Measurements from ENCODE around the gene NACC1.

The NACC1 gene

DNA sequence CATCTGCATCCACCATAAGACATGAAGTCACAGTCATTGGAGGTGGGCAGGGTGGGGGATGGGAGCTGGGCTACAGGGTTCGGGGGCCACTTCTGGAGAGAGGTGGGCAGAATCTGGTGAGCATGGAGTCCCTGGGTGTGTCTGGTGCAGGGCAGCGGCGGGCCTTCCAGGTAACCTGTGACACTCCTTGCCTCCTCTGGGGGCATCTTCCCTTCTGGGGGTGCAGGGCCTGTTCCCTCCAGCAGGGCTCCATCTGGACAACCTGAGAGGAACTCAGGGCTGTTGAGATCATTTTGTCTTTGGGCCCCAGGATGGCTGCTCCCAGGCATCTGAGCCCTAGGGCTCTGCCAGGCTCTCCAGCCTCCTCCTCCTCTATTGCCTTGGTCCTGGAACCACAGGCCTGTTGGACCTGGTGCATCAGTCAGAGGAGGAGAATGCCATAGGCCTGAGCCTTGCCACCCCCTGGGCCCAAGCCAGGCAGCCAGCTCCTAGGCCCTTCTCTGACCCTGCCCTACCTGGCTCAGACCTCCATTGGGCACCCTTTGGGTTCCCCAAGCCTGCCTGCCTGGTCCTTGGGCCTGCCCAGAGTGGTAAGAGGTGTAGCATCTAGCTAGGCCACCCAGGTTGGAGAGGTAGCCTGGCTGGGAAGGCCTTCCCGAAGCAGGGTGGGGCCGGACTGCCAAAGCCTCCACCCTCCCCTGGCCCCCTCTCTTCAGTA lies 28.8 kb upstream of the NACC1 start:
- peak in 1 of 2 donors; percentile 9 for DNase-seq

DNA sequence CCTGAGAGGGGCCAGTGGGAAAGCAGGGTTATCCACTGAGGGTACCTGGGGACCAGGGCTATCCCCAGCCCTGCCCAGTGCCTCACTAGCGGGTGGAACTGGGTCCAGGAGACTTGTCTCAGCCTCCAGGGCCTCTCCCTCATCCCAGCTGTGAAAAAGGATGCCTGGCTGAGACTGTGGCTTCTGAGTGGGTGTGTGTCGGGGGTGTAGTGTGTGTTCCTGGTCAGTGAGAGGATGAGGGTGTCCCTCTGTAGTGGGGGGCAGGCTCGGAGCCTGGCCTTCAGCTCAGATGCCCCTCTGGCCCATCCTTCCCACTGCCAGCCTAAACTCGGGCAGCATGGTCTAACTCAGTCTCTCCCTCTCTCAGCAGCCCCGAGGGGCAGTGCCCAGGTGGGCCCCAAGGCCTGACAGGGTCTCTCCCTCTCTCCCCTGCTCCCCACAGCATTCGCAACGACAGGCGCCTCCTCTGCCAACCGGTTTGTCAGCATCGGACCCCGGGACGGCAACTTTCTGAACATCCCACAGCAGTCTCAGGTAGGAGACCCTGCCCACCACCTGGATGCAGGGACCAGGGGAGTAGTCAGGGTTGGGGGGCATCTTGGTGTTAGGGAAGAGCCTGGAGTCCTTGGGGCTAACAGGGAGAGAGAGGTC lies 28.1 kb upstream of the NACC1 start:
- no peak for DNase-seq

DNA sequence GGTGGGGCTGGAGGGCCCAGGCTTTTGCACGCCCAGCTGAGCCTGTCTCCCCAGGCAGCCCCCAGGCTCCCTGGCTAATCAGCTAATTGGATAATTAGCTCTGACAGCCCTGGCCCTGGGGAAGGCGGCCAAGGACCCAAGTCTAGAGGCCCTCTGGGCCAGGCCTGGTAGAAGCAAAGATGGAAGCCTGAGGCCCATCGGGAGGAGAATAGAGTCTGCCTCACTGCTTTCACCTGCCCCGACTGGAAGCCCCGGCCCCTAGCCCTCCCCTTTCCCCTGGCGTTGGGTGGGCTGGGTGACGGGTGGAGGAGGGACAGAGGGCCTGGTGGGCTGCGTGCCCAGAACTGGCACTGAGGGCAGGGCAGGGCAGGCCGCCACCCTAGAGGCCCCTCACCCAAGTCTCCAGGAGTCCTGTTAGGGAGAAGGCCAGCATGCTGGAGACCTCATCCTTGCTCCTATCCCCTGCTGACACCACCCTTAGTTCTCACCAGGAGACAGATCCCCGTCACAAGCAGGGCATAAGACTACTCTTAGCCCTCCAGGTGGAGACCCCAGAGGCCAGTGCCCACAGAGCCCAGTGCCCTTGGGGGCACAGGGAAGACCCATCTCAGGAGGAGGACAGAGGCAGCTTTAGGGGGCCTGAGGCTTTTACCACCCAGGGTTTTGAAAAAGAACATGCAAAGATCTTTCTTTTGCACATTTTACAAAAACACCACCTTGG lies 27.4 kb upstream of the NACC1 start:
- no peak for DNase-seq

DNA sequence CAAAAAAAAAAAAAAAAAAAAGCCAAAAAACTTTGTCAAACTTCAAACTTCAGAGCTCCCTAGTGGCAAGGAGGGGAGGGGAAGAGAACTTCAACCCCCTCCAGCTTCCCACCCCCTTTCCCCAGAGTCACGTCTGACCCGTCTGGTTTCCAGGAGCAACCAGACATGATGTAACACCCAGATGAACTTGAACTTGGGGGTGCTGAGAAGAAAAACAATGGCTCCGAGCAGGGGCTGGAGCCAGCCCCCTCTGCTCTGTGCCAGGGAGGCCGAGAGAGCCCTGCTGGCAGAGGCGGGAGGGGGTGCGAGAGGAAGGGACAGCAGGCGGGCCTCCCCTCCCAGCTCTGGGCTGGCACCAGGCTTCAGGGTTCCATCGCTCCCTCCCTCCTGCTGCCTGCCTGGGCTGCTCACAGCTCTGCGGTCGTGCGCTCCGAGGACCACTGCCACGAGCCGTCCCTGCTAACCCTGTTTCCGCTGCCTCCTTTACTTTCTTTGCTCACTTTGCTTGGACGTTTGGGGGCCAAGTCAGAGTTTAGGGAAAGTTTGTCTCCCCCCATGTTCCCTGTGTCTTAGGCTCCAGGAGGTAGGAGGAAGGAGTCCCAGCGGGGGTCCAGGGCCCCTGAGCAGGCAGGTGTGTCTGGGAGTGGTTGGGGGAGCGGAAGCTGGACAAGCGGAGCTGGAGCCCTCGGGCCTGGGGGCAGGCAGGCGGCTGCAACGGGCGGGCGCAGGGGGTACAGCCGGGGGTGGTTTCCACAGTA lies 26.5 kb upstream of the NACC1 start:
- DNase-seq = peak in 1 of 2 donors; percentile 25

DNA sequence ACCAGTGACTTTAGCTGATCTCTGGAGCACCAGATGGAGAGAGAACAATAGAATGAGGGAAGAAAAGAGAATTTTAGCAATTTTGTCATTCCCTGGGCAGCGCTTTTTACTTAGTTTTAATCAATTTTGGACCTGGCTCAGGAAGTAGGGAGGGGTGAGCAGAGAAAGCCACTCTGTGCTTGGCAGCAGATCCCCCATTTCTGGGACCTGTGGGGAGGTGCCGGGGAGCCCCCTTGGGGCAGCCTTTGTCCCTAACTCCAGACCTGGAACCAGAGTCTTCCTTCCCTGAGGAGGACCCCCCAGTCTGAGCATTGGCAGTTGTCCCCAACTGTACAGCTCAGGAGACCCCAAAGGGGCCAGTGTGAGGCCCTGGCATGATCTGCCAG lies 25.9 kb upstream of the NACC1 start:
- DNase-seq = no peak

DNA sequence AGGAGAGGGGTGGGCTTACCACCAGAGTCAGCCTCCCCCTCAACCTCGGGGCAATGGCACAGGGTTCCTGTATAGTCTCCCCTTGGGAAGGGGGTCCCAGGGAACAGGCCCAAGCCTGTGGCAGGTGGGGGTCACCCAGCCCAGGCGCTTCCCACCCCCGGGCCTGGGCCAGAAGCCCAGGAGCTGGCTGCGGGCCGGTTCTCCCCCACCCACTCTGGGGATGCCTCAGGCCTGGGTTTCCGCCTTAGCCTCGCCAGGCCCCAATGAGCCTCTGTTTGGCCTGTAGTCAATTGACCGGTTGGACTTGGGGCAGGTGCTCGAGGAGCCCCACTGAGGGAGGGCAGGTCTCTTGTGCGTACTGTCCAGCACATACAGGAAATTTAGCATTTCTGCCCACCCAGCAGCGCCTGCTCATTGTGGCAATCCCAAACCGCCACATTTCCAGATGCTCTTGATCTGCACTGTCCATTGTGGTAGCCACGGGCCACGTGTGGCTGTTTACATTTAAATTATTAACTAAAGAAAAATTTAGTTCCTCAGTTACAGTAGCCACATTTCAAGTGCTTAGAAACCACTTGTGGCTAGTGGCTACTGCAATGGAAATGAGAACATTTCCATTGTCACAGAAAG lies 25.3 kb upstream of the NACC1 start:
- no peak for DNase-seq

DNA sequence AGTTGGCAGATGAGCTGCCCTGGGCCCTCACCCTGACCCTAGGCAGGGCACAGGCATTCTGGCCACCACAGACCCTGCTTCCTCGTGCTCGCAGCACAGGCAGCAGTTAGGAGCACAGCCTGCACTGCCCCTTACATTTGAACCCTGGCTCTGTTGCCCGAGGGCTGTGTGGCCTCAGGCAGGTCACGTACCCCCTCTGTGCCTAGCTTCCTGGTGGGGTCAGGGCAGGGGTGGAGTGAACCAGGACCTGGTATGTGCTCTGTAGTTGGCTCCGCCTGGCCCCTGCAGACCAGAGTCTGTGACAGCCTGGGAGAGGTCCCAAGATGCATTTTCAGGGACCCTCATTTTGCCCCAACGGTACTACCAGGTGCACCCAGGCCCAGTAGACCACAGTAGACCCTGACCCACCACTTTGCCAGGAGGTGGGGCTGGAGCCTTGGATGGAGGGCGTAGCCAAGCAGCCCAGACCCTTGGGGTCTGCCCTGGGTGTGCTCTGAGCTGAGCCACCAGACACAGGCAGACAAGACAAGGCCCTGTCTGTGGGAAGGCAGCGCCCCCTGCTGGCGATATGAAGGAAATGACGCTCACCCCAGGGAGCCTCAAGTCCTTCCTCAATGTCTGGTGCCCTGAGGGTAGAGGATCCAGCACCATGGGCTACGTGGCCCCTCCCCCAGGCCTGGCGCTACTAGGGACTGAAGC lies 24.5 kb upstream of the NACC1 start:
- peak; percentile 41 to 80 for DNase-seq

DNA sequence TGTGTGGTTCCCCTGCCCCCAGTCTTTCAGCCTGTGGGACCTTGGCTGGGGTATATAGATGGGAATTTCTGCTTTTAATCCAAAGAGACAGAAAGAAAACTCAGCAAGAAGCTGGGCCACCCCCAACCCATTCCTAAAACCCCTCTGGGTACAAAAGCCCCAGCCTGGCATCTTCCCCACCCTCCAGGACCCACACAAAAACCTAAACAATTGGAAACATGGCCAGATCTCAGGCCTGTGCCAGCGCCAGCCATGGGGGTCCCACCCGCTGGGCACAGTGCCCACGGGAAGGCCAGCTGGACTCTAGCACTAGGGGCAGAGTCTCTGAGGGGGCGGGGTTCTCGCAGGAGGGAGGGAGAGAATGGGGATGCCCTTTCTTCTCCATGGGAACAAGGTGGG lies 24.0 kb upstream of the NACC1 start:
- no peak for DNase-seq

DNA sequence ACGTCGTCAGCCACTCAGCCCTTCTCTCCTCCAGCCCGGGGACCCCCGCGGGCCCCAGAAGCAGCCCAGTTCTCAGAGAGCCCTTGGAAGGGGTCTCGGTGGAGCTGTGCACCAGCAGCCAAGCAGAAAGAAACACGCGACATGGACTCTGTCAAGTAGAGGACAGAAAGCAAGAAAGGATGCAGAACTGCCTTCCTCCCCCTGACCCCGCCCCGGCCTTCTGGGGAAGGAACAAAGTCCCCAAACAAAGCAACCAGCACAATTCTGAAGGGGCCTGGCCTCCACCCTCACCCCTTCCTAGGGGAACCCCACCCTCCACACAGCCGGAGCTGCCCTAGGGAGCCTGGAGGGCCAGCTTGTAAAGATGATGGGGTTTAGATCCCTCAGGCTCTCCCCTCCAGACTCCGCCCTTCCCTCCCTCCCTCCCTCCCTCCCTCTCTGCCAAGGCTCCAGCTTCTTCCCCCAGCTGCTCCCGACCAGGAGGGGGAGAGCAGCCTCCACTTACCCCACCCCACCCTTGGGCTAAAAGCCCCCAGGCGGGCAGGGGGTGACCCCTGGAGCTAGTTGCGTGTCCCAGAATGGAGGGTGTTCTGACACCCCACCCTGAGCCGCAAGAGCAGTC lies 23.2 kb upstream of the NACC1 start:
- DNase-seq = no peak

DNA sequence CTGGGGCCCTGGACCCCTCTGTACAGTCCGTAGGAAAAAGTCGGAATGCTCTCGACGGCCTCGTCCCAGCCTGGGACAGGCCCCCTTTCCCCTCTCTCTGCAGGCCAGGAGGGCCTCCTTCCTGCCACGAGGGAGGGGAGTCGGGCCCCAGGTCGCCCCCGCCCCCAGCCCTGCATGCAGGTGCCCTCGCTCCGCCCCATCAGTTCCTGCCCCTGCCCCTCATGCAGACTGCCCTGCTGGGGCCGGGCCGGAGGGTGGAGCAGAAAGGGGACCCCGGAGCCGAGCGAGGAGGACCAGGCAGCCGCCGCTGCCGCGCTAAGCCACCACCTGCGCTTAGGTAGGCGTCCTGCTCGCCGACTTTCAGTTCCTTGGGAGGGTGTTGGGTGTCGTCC lies 22.7 kb upstream of the NACC1 start:
- peak in 1 of 2 donors; percentile 37 for DNase-seq

DNA sequence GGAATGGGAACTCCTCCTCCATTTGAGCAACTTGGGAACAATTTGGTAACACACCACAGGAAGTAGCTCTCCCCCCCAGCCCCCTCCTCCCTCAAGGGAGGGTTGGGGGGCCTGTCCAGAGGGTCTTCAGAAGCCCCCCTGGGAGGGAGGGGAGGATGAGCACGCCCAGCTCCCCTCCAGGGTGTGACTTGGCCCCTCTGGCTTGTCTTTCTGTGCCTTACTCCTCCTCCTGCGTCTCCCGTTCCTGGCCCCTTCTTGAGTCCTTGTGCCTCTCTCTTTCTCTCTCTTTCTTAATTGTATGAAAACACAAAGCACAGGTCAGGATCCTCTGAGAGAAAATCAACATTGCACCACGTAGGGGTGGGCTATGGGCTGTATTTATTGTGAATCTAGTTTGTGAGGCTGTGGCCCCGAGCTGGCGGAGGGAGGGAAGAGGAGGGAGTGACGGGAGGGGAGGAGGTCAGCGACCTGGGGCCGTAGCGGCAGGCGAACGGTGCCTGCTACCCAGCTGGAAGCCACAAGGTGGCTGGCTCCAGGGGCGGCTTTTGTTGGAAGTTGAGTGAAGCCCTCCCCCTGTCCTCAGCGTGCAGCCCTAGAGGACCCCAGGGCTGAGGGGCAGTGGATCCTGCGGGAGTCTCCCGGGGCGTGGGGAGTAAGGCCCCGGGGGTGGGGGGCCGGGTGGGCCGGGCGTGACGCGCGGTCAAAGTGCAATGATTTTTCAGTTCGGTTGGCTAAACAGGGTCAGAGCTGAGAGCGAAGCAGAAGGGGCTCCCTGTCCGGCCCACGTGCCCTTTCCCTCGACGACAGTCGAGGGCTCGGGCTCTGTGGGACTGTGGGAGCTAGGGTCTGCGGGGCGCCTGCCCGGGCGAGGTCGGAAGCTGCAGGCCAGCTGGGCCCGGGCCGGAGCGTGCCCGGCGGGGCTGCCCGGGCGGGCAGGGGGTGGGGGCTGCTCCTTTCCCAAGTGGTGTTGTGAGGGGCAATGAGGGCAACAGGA lies 21.8 kb upstream of the NACC1 start:
- peak; percentile 26 to 58 for DNase-seq

DNA sequence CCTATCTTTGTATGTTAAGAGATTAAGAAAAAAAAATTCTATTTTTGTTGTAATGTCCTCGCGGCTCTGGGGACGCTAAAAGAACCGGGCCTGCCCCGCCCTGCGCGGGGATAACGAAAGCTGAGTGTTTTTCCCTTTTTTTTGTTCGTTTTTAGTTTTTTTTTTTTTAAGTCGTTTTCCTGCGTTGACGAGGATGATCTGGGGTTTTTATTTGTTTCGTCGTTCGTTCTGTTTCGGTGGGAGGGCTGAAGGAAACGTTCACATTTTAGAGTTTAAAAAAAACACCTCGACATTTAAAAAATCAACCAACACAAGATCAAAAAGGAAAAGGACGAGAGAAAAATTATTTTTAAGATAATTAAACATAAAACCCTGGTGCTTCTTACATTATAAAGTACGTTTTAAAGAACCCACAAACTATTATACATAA lies 21.0 kb upstream of the NACC1 start:
- DNase-seq = no peak

DNA sequence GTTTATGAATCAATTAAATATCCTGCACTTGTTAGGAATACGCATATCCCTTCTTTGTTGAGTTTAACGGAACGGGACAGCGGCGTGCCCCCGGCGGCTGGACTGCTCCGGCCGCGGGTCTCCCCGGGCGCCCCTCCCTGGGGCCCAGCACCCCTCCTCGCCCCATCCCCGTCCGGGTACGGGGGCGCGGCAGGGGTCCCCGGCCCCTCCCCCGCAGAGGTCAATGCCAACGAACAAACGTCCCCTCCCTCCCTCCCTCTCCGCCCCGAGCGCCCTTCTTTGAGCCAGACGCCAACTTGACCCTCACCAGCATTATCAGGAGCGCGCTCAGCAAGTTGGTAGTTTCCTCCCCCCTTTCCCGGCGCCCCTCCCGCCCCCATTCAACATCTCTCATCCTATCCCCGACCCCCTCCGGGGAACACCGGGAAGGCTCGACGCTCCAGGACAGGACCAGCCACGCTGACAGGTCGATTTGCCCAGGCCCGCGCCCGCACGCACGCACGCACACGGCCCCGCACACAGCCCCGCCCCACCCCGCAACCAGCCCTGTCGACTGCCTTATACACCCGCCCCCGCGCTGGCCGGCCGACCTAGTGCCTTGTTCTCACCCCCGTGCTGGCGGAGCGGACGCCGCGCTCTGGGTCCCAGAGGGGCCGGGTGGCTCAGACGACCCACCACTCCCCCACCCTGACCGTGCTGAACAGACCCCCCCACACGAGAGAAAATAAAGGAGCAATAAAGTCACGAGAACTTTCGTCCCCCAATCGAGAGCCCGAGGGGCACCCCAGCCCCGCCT lies 20.4 kb upstream of the NACC1 start:
- DNase-seq = peak in 1 of 2 donors; percentile 56

DNA sequence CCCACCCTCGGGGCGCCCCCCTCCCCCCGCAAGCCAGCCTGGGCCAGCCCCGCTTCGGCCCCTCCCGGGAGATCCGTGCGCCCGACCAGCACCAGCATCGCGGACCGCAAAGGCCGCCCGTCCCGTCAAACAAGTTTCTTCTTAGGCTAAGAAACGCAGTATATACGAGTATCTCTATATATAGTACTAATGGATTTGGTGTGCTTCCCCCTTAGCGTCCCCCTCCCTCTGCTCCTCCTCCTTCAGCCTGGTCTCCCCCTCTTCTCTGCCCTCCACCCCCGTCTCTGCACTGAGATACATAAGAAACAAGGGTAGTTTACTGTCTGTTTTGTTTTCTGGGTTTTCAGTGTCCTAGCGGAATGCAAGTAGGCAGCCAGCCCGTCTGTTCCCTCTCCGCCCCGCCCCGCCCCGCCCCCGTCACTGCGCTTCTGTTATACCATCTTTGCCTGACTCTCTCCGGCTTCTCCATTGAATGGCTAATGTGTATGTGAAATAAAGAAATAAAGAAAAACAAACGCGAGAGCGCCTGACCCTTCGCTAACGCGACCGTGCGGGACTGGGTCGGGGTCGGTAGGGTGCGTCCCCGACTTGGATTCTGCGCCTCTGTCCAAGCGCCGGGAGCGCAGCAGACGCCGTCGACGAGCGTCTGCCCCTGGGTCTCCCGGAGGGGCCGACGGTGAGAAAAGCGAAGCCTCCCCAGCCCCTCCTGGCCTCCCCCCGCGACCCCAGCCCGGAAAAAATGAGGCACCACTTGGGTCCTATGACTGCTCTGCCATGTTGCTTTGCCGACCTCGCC lies 19.6 kb upstream of the NACC1 start:
- peak; percentile 42 to 76 for DNase-seq

DNA sequence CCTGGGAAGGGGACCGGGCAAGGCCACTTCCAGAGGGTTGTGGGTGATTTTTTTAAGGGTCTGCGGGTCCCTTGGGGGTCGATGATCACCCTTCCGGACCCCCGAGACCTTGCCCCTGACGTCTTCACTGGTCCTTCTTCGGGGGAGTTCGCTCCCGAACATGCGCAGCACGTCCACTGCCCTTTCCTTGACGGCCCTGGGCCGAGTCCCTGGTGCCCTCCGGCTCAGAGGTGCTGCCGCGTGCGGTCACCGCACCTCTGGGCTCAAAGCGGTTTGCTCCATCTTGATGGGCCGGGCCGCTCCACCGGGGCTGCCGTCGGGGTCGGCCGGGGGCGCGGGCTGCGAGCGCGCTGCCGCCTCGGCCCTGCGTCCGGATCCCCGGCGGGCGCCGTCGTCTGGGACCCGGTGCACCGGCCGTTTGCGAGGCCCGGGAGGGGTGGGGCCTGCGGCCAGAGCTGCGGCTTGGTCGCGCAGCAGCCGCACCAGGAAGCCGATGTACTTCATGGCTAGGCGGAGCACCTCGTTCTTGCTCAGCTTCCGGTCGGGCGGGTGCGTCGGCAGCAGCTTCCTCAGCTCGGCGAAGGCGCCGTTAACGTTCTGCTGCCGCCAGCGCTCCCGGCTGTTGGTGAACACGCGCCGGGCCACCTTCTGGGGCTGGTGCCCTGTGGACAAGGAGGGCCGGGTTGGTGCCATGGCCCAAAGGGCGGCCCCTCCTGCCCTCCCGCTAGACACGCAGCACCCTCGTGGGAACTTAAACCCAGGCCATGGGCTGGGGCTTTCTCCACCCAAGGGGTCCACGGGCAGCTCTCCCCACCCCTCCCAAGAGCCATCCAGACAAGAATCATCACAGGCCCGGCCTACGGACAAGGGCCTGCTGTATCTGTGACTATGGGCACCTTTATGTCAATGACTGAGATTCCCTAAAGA lies 18.7 kb upstream of the NACC1 start:
- peak; percentile 66 to 84 for DNase-seq

DNA sequence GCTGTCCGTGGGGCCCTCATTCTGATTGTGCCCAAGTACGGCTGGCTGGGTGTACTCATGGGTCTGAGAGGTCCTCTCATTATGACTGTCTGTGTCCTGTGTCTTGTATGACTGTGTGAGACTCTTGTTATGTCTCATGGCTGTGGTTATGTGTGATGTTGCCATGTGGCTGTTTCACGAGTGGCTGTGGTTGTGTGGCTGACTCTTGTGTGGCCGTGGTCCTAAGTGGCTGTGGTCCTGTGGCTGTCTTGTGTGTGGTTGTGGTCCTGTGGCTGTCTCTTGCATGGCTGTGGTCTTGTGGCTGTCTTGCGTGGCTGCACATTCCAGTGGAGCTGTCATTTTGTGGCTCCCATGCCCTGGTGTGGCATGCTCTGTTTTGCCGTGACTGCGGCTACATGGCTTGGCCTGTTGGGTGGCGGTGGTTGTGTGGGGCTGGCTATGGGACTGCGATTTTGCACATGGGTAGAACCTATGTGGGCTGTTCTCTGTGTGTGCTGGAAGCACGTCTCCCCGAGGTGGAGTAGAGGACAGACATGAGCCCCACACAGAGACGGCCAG lies 18.0 kb upstream of the NACC1 start:
- DNase-seq = peak; percentile 21 to 69
